LHCN-M2 (cell line): Measurements from ENCODE around the gene LPCAT1. TPM values are rescaled to one million over a fixed set of nuclear protein-coding genes. Genes with fewer than 3 reads are reported as not detected.
A peak's percentile ranks its signal among the peaks of the same experiment; 100 is the strongest.
"Not testable (repeated sequence)": the region's sequence is repeated elsewhere in the genome, so short reads cannot be mapped to it uniquely, and the experiment has no call there.

ENCODE experiments used
- DNase-seq: peaks from one replicate; pipeline ENCODE4 v3.0.0-alpha.2; 2012; ENCODE audit warnings: low read depth
- total RNA-seq: library from RNA; depleted of rRNA; stranded (reverse); fragments of >200 nt; gene quantifications from 2 replicates; pipeline ENCODE4 v1.2.3, GENCODE V29; 2014

LPCAT1 gene
- total RNA-seq, 1 experiment from 2014 or later = 30.8 TPM

DNA sequence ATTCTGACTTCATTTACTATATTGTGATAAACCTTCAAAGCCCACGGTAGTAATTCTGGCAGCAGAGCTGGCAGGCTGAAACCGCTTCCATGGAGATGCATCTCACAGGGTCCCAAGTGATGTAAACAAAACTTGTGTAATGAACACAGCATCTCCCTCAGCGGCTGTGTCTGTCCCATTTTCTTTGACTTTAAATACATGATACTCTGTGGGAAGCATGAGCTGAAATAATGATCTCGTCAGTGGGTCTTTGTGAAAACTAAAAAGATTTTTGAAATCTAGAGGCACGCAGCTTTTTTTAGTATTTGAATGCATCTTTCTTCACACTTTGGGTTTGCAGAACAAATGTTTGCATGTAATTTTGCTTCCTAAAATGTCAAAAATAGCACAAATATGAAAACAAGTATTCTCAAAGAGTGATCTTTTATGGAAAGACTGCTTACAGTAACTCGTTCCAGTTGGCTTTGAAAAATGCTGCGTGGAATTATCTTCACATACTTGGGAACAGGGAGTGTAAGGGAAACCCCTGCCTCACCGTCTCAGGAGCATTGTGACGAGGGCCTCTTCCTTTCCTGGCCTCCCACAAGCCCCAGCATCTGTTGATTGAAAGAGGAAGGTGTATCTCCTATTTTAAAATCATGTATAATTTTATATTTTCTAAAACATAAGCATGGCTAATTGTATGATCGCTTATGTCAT is 18.1 kb upstream of the LPCAT1 start:
- DNase-seq = no peak

DNA sequence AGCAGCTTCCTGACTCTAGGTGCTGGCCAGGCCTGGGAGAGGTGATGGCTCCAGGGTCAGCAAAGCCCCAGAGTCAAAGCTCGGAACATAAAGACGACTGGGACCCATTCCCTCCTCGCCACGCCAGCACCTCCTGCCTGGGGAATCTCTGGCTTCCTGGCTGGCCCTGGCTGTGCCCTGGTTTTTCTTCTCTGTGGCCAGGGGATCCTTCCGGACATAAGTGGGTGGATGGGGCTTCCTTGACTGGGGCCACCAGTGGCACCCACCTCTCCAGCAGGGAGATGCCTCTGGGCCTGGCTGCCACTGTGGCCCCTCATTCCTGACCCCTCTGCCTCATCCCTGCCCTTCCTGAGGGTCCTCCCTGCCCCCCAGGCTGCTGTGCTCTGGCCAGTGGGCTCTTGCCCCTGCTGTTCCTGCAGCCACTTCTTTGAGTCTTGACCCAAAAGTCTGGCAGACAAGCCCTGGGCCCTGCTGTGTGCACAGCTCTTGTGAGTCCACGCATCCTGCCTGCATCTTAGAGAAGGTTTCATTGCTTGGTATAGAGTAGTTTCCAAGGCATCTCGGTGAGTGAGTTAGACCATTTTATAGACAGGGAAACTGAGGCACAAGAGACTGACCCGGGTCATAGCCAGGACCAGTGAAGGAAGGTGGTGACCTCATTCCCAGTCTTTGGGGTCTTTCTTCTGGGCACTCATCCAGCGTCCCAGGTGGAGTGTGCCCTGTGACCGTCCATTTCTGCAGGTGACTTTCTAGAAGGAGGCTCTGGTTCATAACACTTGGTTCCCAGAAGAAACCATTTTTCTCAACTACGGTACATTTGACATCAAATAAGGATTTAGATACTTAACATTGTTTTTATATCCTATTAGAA is 17.3 kb upstream of the LPCAT1 start:
- no peak for DNase-seq

DNA sequence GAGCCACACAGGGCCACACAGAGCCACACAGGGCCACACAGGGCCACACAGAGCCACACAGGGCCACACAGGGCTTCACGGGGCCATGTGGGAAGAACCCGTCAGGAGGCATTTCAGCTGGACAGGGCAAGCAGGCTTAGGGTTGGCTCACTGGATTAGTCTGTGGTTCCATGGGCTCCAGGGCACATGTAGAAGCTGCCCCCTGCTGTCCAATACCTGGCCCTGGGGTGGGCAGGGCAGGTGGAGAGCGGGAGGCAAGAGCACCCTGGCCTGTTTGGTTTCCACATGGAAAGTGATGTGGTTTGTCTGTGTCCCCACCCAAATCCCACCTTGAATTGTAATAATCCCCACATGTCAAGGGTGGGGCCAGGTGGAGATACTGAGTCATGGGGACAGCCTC is 16.4 kb upstream of the LPCAT1 start:
- DNase-seq = no peak

DNA sequence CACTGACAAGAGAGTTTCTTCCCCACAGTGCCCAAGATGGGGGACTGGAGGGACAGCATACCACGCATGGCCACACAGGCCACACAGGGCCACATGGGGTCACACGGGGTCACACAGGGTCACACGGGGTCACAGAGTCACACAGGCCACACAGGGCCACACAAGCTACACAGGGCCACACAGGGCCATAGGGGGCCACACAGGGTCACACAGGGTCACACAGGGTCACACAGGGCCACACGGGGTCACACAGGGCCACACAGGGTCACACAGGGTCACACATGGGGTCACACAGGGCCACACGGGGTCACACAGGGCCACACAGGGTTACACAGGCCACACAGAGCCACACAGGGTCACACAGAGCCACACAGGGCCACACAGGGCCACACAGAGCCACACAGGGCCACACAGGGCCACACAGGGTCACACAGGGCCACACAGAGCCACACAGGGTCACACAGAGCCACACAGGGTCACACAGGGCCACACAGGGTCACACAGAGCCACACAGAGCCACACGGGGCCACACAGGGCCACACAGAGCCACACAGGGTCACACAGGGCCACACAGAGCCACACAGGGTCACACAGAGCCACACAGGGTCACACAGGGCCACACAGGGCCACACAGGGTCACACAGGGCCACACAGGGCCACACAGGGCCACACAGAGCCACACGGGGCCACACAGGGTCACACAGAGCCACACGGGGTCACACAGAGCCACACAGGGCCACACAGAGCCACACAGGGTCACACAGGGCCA is 15.8 kb upstream of the LPCAT1 start:
- not testable (repeated sequence) for DNase-seq

DNA sequence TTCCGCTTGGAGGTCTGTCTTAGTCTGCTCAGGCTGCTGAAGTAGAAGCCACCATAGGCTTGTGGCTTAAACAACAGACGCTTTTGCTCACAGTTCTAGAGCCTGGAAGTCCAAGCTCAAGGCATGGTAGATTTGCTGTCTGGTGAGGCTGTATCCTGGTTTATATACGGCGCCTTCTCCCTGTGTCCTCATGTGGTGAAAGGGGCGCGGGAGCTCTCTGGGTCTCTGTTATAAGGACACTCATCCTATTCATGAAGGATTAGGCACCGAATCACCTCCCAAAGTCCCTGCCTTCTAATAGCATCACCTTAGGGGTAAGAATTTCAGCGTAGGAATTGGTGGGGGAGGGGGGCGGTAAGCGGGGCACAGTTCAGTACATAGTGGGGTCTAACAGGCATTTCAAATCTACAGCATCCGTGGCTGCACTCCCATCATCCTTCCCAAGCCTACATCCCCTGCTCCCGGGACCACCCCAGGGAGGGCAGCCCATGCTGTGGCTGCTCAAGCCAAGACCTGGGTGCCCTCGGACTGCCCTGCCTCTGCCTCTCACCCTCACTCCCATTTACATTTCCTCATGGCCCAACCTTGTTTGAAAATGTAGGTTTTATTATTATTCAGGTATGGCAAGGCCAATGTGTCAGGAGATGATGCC is 15.1 kb upstream of the LPCAT1 start:
- DNase-seq = no peak

DNA sequence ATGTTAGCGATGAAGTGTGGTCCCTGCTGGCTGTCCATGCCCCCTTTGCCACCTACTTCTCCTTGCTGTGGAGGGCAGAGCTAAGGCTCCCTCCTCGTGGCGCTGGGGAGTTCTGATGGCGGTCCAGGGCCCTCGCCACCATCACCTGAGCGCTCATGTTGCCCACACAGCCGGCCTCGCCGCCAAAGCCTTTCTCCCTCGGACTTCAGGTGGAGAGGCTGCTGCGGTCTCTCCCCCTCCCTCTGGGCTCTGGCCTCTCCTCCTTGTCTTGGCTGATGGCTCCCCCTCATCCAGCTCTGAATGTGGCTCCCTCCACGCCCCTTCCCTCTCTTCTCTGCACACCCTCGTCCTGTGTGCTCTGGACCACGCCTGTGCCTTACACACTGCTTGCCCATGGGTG is 14.5 kb upstream of the LPCAT1 start:
- no peak for DNase-seq

DNA sequence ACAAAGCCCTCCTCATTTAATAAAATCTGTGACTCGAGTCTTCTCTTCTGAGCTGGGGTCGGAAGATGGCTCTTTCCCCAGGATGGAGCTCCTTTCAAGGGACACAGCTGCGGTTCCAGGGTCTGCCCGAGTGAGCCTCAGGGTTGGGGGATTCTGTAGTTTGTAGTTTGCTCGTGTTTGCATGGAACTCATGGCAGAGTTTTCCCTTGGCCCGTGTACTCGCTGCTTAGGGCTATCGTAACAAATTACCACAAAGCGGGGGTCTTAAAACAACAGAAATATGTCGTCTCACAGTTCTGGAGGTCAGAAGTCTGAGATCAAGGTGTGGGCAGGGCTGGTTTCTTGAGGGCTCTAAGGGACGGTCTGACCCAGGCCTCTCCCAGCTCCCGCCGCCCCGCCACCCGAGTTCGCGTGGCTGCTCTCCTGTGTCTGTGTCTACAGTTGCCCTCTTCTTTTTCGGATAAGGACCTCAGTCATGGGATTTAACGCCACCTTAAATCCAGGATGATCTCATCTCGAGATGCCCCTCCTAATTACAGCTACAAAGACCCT is 13.9 kb upstream of the LPCAT1 start:
- DNase-seq = no peak

DNA sequence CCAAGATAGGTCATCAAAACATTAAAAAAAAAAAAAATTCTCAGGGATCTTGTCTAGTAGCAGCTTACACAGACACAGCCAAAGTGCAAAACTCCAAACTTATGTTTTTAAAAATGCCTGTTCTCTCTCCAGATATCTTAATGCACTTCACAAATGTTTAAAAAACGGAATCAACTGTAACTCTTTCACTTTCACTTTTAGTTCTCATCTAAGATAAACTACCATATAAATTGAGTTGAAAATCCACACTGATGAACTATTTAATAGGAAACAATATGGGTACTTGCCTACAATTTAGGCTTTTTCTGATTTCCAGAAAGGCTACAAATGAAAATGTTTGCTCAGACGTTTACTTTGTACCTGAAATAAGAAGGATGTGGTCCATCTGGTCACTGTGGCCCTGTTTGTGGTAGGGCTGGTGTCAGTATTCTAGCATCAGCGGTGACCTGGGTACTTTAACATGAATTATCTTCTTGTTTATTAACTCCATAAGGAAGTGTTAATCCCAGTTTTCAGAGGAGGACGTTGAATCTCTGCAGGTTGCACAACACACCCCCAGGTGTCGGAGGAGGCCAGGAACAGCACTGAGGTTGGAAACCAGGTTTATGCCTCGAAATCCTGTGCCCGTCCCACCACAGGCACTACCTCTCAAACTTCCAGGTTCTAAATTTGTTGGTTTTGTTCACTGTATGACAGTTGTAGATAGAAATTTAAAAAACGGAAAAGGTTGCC is 13.3 kb upstream of the LPCAT1 start:
- DNase-seq = no peak

DNA sequence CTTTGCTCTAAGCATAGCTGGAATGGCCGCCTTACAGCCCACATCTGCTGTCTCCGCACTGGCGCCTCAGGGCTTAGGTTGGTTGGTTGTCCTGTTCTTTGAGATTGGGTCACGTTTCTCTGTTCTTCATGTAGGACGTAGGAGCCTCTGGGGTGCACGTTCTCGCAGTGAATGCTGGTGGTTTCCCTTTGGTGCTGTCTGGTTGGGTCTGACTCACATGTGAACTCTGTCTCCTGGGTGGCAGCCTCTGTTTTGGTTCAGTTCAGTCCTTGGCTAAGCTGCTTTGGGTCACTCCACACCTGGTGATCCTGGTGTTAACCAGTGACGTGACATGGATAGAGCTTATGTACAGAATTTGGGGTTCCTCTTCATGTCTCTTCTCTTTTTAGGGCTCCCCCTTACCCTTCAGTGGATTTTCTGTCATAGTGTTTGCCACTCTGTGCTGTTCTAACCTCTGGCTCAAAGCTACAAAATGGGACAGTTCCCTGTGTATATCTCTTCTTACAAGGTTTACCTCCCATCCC is 12.6 kb upstream of the LPCAT1 start:
- peak; percentile 41 for DNase-seq

DNA sequence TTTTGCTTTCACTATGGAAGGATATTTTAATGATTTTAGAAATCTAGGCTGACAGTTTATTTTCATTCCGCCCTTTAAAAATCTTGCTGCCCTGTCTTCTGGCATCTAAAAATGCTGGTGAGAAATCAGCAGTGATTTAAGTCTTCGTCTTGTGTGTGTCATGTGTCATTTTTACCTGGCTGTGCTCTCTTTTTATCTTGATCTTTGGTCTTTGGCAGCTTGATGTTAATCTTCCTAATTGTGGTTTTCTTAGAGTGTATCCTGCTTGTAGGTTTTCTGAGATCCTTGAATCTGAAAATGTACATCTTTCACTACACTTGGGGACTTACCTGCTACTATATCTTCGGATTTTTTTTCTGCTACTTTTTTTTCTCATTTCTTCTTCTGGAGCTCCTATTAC is 11.9 kb upstream of the LPCAT1 start:
- no peak for DNase-seq

DNA sequence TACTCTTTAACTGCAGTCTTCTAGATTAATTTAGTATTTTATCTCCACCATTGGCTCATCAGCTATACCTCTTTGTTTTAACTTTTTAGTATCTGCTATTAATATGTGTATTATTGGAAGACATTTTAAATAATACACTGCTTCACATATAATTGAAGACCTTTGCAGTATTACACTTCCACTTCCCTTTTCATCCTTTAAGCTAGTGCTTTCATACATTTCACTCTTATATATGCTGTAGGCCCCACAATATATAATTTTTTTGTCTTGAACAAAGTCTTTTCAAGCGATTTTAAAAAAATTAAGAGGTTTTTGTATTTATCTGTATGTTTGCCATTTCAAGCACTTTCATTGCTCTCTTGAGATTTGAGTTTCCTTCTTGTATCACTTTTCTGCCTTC is 8.6 kb upstream of the LPCAT1 start:
- DNase-seq = no peak

DNA sequence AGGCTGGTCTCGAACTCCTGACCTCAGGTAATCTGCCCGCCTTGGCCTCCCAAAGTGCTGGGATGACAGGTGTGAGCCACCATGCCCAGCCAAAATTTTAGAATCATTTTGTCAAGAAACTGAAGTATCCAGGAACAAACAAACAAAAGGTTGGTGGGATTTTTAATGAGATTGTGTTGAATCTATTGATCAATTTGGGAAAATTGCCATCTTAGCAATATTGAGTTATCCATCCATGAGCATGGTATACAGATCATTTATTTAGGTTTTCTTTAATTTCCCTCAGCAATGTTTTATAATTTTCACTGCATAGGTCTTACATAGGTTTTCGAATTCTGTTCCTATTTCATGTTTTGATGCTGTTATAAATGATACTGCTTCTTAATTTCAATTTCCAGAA is 5.7 kb upstream of the LPCAT1 start:
- no peak for DNase-seq

DNA sequence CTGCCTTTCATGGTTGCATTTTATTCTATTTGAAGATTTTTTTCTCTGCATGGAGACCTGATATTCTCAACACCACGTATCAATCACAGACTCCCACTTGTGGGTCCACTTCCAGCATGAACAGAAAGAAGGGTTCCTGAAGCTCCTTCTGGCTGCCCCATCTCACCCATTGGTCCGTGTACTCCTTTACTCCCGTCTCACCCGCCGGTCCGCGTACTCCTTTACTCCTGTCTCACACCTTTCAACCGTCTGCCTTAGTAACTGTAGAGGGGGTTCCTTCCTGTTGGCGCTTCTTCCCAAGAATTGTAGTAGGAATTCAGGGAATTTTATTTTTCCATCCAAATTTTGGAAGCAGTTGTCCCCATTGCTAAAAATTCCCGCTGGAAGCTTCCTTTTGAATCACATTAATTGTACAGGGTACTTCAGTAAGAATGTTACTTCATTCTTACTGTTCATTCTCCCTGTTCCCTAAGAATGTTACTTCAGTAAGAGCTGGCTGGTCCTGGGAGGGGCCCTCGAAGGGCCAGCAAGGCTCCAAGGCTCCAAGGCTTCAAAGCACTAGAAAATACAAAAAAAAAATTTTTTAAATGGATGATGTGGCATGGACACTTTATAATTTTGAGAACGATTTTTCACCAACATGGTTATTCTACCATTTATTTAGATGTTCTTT is 3.9 kb upstream of the LPCAT1 start:
- DNase-seq = no peak

DNA sequence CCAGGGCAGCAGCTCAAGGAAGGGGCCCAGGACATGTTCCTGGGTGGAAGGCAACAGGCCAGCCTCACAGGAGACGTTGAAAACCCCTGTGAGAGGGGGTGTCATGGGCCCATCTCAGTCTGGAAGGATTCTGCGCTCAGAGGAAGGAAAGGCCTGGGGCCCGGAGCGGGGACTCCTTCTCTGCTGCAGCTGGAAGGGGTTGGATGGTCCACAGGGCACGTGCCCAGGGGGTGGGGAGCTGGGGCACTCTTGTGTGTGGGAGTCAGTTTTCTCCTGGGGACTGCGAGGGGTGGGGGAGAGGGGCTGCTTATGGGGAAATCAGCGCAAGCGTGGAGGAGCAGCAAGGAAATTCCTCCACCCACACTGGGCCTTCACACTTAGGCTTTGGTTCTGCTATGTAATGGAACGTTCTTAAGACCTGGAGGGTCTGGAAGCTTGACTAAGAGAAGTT is 2.9 kb upstream of the LPCAT1 start:
- no peak for DNase-seq

DNA sequence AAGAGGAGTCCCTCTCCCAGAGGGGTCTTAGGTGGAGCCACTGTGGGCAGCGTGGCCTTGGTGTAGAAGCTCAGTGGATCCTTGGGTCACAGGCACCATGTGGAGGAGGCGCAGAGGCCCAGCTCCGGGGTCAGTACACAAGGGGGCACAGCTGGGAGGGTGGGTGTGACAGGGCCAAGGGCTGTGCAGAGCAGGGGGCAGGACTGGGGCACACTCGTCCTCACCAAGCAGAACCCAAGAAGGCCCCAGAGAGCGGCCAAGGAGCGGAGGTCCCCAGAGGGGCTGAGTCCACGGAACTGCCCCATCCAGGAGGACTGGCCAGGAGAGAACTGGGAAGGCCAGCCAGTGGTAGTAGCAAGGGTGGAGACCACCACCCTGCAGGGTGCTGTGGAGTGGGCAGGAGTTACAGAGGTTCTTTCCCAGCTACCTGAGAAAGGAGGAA is 2.5 kb upstream of the LPCAT1 start:
- DNase-seq = no peak

DNA sequence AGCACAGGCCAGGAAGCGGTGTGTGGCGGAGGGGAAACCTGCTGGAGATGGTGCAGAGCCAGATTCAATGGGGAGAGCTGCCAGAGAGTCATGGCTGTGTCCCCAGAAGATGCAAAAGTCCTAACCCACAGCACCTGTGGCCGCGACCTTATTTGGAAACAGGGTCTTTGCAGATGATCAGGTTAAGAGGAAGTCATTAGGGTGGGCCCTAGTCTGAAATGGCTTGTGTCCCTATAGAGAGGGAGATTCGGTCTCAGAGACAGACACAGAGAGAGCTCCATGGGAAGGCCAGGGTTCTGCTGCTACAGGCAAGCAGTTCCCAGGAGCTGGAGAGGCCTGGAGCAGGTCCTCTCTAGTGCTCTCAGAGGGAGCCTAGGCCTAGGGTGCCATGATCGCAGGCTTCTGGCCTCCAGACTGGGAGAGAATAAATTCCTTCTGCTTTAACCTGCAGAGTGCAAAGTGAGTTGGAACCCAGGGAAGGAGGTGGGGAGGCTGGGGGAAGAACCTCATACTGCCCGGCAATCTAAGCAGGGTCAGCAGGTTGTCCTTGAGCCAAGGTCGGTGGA is 1.9 kb upstream of the LPCAT1 start:
- no peak for DNase-seq

DNA sequence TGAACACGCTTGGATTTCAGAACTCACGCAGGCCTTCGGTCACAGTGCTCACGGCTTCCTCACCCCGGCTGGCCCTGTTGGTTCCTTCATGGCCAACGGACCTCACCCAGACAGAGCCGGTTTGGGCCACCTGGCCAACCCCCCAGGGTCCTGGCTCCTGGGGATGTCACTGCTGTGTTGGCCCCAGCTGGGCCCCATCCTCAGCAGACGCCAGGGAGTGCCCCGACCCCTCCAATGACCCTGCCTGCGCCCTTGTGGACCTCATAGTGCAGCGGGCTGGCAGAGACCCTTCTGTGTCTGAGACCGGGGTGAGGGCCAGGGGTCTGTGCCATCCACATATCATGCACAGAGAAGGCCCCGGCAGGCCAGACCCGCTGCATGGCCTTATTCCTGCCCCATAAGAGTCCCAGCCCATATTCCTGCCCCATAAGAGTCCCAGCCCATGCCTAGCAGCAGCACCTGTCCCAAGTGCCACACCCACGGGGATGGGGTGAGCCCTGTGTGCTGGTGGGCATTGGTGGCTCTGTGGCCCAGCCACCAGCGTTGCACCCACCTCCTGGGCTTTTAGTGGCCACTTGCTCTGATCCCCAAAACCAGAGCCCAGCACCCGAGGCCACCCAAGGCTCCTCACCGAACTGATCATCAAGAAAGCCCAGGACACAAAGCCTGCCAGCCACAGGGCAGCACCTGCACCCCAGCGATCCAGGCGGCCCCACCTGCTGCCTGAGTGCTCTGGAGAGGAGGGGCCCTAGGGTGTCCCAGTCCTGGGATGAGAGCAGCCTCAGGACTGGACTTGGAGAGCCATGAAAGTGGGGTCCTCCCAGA is 1.3 kb upstream of the LPCAT1 start:
- no peak for DNase-seq

DNA sequence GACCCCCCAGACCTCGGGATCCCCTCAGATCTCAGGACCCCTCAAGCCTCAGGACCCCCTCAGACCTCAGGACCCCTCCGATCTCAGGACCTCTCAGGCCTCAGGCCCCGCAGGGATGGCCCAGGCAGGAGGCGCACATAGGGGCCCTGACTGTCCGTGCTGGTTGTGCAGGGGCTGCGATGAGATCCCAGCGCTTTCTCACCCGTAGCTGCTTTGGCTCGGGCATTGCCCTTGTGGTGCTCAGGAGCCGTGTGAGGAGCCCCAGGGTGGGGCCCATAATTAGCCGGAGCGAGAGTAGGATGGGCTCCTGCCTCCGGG is 680 bp upstream of the LPCAT1 start:
- no peak for DNase-seq

DNA sequence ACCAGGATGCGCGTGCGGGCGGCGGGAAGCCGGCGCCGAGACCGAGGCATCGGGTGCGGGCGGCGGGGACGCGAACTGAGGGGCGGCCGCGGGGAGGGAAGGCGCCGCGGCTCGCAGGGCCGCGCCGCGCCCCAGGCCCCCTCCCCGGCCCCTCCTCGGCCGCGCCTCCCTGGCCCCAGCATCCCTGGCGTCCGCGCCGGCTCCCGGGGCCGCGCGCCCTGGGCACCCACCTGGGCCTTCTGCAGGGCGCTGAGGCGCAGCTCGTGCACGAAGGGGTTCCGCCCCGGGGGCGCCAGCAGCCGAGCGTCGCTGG is 324 bp downstream of the LPCAT1 start:
- no peak for DNase-seq
